A549 (cell line): ENCODE measurements around the gene RAD51B. TPM values are rescaled to one million over a fixed set of nuclear protein-coding genes. Genes with fewer than 3 reads are reported as not detected.

ENCODE experiments used
- ATAC-seq, 2 experiments: fragments of 200-7000 bp in 1 of 2; fragments of >200 bp in 1 of 2; cut with Nextera tagmentation in 1 of 2; cut with Tn5 transposase in 1 of 2; 3 replicates each; pipeline versions ENCODE4 v1.8.0 to v1.9.1; 2018 to 2020; ENCODE audit warnings: mild to moderate bottlenecking in 1 of 2, moderate library complexity in 1 of 2
- CTCF ChIA-PET: fragments of 300-600 bp; sonication (Branson Sonifier 250); formaldehyde crosslinking; extraction: SDS; loops from one replicate; lab custom pipeline; 2021; ENCODE audit warnings: antibody characterized with exemption, inconsistent platforms; lab: Yijun Ruan, JAX
- POLR2A ChIA-PET: fragments of 350-600 bp; formaldehyde crosslinking; extraction: SDS; loops from one replicate; lab custom pipeline; 2021; ENCODE audit warnings: antibody characterized with exemption, inconsistent platforms; lab: Yijun Ruan, JAX
- DNase-seq, 2 experiments: peaks; one replicate each; pipeline versions ENCODE4 v3.0.0 to v3.0.0-alpha.2; 2011 to 2016; ENCODE audit warnings: low read depth in 1 of 2, low spot score in 1 of 2
- FAIRE-seq: peaks from 2 replicates; lab custom pipeline; 2011; peaks lifted over from hg19 to GRCh38; lab: Jason Lieb, UNC
- H3K27ac ChIP-seq, 2 experiments: fragments of >200 bp; sonication (Bioruptor Twin); formaldehyde crosslinking; 3 replicates each; pipeline ENCODE4 v1.5.1; 2016 to 2017
- H3K4me1 ChIP-seq: fragments of >200 bp; sonication (Bioruptor Twin); formaldehyde crosslinking; 3 replicates; pipeline ENCODE4 v1.6.1; 2016
- H3K4me2 ChIP-seq: fragments of >200 bp; sonication (Bioruptor Twin); formaldehyde crosslinking; 3 replicates; pipeline ENCODE4 v1.6.1; 2016
- H3K4me3 ChIP-seq: fragments of >200 bp; sonication (Bioruptor Twin); formaldehyde crosslinking; 3 replicates; pipeline ENCODE4 v1.5.1; 2016
- H3K9me3 ChIP-seq: fragments of >200 bp; sonication (Bioruptor Twin); formaldehyde crosslinking; 3 replicates; pipeline ENCODE4 v1.6.1; 2016
- ATOH8 ChIP-seq: fragments of 250-450 bp; sonication (Bioruptor Pico); IDR thresholded peaks from 2 replicates; pipeline ENCODE4 v1.5.0; 2020; ENCODE audit warnings: low read depth, mild to moderate bottlenecking, moderate library complexity
- BHLHE40 ChIP-seq: IDR thresholded peaks from 2 replicates; pipeline ENCODE4 v1.6.1; 2012; ENCODE audit warnings: low read depth, low read length, inconsistent platforms
- CBX2 ChIP-seq: fragments of 200-600 bp; sonication (generic); IDR thresholded peaks from 2 replicates; pipeline ENCODE4 v1.6.1; 2016; ENCODE audit warnings: low read depth, mild to moderate bottlenecking, borderline replicate concordance
- CBX8 ChIP-seq: fragments of 200-600 bp; sonication (generic); IDR thresholded peaks from 2 replicates; pipeline ENCODE4 v1.6.1; 2016
- CHD4 ChIP-seq: fragments of 200-600 bp; sonication (generic); IDR thresholded peaks from 2 replicates; pipeline ENCODE4 v1.6.1; 2016; ENCODE audit warnings: antibody characterized with exemption, mild to moderate bottlenecking, borderline replicate concordance
- FOSB ChIP-seq: fragments of 250-450 bp; sonication (Bioruptor Pico); IDR thresholded peaks from 2 replicates; pipeline ENCODE4 v1.5.0; 2020; ENCODE audit warnings: mild to moderate bottlenecking, moderate library complexity
- FOSL2 ChIP-seq, 2 experiments: fragments of 450-650 bp in 1 of 2; fragments of >200 bp in 1 of 2; sonication (Bioruptor Twin) in 1 of 2; formaldehyde crosslinking; IDR thresholded peaks; 2 replicates each; pipeline versions ENCODE4 v1.5.0 to v1.6.1; 2016 to 2020; ENCODE audit warnings: mild to moderate bottlenecking in 1 of 2, moderate library complexity in 1 of 2
- GATA3 ChIP-seq: IDR thresholded peaks from 2 replicates; pipeline ENCODE4 v1.6.1; 2012; ENCODE audit warnings: borderline replicate concordance
- HDAC2 ChIP-seq: fragments of 200-600 bp; sonication (generic); IDR thresholded peaks from 2 replicates; pipeline ENCODE4 v1.6.1; 2016
- HOXB13 ChIP-seq: fragments of 250-450 bp; sonication (Bioruptor Pico); IDR thresholded peaks from 2 replicates; pipeline ENCODE4 v1.5.0; 2020; ENCODE audit warnings: low read depth, mild to moderate bottlenecking, moderate library complexity
- JUN ChIP-seq, 2 experiments: fragments of >200 bp; sonication (Bioruptor Twin); formaldehyde crosslinking; IDR thresholded peaks; 2 replicates in 1 of 2; 3 replicates in 1 of 2; pipeline ENCODE4 v1.6.1; 2016 to 2017
- JUNB ChIP-seq: fragments of >200 bp; sonication (Bioruptor Twin); formaldehyde crosslinking; IDR thresholded peaks from 2 replicates; pipeline ENCODE4 v1.6.1; 2016
- KDM5A ChIP-seq: fragments of 200-600 bp; sonication (generic); IDR thresholded peaks from 2 replicates; pipeline ENCODE4 v1.6.1; 2016; ENCODE audit warnings: antibody characterized with exemption, mild to moderate bottlenecking
- POLR2A ChIP-seq: IDR thresholded peaks from 2 replicates; pipeline ENCODE4 v1.6.1; 2012; ENCODE audit warnings: mild to moderate bottlenecking, low read length
- POLR2AphosphoS2 ChIP-seq: conservative IDR thresholded peaks from 2 replicates; pipeline ENCODE4 v1.6.1; 2012; ENCODE audit warnings: low read length, improper control_type of control experiment, inconsistent platforms
- RAD21 ChIP-seq, 2 experiments: fragments of >200 bp in 1 of 2; sonication (Bioruptor Twin) in 1 of 2; formaldehyde crosslinking in 1 of 2; IDR thresholded peaks in 1 of 2; conservative IDR thresholded peaks in 1 of 2; 2 replicates in 1 of 2; 3 replicates in 1 of 2; pipeline ENCODE4 v1.6.1; 2012 to 2018; ENCODE audit warnings: inconsistent platforms in 1 of 2
- RNF2 ChIP-seq: fragments of 200-600 bp; sonication (generic); IDR thresholded peaks from 2 replicates; pipeline ENCODE4 v1.6.1; 2016; ENCODE audit warnings: low read depth, mild to moderate bottlenecking, antibody characterized with exemption, moderate library complexity, borderline replicate concordance
- WGBS: methylation state at CpG from one replicate; pipeline ENCODE4 v1.1.6; 2017; ENCODE audit errors: missing lambda C conversion rate; 5-methylcytosine and 5-hydroxymethylcytosine counted together
- polyA plus RNA-seq, 4 experiments: library from polyadenylated mRNA; depleted of rRNA in 3 of 4; stranded (reverse); fragments of >200 nt; fragmentation: RNase III in 1 of 4; extraction: RNeasy Plus Mini Kit Qiagen cat#74134 plus additional on column Dnase treatment in 1 of 4; gene quantifications; 2 replicates in 3 of 4; 3 replicates in 1 of 4; pipeline ENCODE4 v1.2.3, GENCODE V29; 2011 to 2017
- TF ChIP-seq, protein P1 (sequence below): fragments of >200 bp; sonication (Bioruptor Twin); formaldehyde crosslinking; IDR thresholded peaks from 3 replicates; pipeline ENCODE4 v1.6.1; 2016

Gene RAD51B
- polyA plus RNA-seq, 2 of the 4 experiments (the other 2 are of a cell fraction): 7.2 to 10.8 TPM

- no peak for FAIRE-seq
- CTCF ChIA-PET: interaction anchor here (1.0 kb wide), 1 partner anchor 41 kb away, joined by 4 read pairs; no protein-coding TSS in a partner anchor
- TF ChIP-seq HOXB13 (CRISPR knock-in tag) (no peak), HDAC2 (no peak), RNF2 (no peak), JUNB (no peak), KDM5A (no peak), POLR2AphosphoS2 (no peak), JUN (IDR thresholded peaks at IDR 0.05) (no peak), FOSL2 (IDR thresholded peaks at IDR 0.05) (no peak), FOSL2 (CRISPR knock-in tag; IDR thresholded peaks at IDR 0.05) (no peak), ATOH8 (CRISPR knock-in tag) (no peak), POLR2A (no peak), BHLHE40 (no peak)
- TF ChIP-seq, all 56 proteins: peak for 0
- POLR2A ChIA-PET: no interaction called here
- H3K4me2 ChIP-seq: no peak overlapping the region
- DNase-seq: peak in 1 of 2 experiments; percentile 15
- H3K9me3 ChIP-seq: no peaks in the 10 kb centered on the region
- peak overlapping the region in 1 of 2 experiments; percentile 42; a peak in 1 of 6 replicates for H3K27ac ChIP-seq
- no peak overlapping the region for H3K4me3 ChIP-seq
- 81% methylated on average over 6 of the region's 6 CpGs for WGBS
- no peak for ATAC-seq
- no peaks in the 10 kb centered on the region for H3K4me1 ChIP-seq
Observed at GRCh38 chr14:68627050-68627867, 807.7 kb downstream of the RAD51B start.

- no peak overlapping the region for H3K4me3 ChIP-seq
- no peak overlapping the region for H3K4me2 ChIP-seq
- CTCF ChIA-PET: interaction anchor here (1.0 kb wide), 1 partner anchor 28 kb away, joined by 3 read pairs; no protein-coding TSS in a partner anchor
Observed at GRCh38 chr14:68627868-68628604, 808.5 kb downstream of the RAD51B start.

GRCh38 chr14:68628605-68629310 lies 809.2 kb downstream of the RAD51B start:
- ATAC-seq (no peak), FAIRE-seq (no peak)
- WGBS: 92% methylated on average over 30 of the region's 30 CpGs
- no peak overlapping the region for H3K4me2 ChIP-seq
- TF ChIP-seq RAD21 (conservative IDR thresholded peaks at IDR 0.05 in 1 of 2, IDR thresholded peaks at IDR 0.05 in 1 of 2) (no peak), GATA3 (no peak), KDM5A (no peak), CBX2 (no peak)
- TF ChIP-seq, all 56 proteins: peak for 0
- H3K4me1 ChIP-seq: no peaks in the 10 kb centered on the region
- H3K27ac ChIP-seq: peak overlapping the region in 1 of 2 experiments; percentile 28; a peak in 1 of 6 replicates
- H3K4me3 ChIP-seq: no peak overlapping the region
- ChIA-PET POLR2A (no interaction called here), CTCF (interaction anchor here (1.0 to 1.1 kb wide), 2 partner anchors 13 to 27 kb away, joined by 3 read pairs; no protein-coding TSS in a partner anchor)
- H3K9me3 ChIP-seq: no peaks in the 10 kb centered on the region
- no peak for DNase-seq

More at GRCh38 chr14:68627868-68628604, 808.5 kb downstream of the RAD51B start:
- Histone ChIP-seq H3K27ac (peak overlapping the region in 1 of 2 experiments; percentile 28; a peak in 1 of 6 replicates), H3K9me3 (no peaks in the 10 kb centered on the region), H3K4me1 (no peaks in the 10 kb centered on the region)
- 92% methylated on average over 37 of the region's 37 CpGs for WGBS
- POLR2A ChIA-PET: no interaction called here
- DNase-seq: no peak
- TF ChIP-seq FOSL2 (IDR thresholded peaks at IDR 0.05) (no peak), FOSL2 (CRISPR knock-in tag; IDR thresholded peaks at IDR 0.05) (no peak), GATA3 (no peak), CHD4 (no peak), FOSB (CRISPR knock-in tag) (no peak), CBX2 (no peak), CBX8 (no peak), KDM5A (no peak)
- TF ChIP-seq, protein P1, sequence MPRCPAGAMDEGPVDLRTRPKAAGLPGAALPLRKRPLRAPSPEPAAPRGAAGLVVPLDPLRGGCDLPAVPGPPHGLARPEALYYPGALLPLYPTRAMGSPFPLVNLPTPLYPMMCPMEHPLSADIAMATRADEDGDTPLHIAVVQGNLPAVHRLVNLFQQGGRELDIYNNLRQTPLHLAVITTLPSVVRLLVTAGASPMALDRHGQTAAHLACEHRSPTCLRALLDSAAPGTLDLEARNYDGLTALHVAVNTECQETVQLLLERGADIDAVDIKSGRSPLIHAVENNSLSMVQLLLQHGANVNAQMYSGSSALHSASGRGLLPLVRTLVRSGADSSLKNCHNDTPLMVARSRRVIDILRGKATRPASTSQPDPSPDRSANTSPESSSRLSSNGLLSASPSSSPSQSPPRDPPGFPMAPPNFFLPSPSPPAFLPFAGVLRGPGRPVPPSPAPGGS: no peak
- FAIRE-seq: no peak
- no peak for ATAC-seq
